ENCODE results near the gene CORO1C.
A peak's percentile ranks its signal among the peaks of the same experiment; 100 is the strongest.
"Not testable (repeated sequence)": the region's sequence is repeated elsewhere in the genome, so short reads cannot be mapped to it uniquely, and the experiment has no call there.

Gene CORO1C

DNA sequence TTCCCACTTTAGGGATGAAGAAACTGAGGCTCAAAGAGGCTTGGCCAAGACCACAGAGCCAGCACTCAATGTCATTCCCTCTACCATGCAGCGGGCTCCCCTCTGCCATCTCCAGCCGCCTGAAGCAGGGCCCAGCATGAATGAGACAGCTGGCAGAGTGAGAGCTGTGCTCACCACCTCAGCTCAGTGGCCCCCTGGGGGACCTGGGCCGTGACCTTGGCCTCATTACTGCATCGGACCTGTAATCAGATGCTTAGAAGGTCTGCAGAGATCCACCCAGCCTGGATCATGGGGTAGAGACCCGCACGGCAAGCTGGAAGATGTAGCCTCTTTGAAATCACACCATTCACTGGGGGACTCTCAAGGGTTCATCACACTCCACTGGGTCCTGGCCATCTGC, 22.7 kb upstream of the CORO1C start:
- DNase-seq (ENCODE audit: low spot score): no peak

- no peak for DNase-seq (ENCODE audit: low spot score)
Observed at GRCh38 chr12:108752387-108752786, 21.1 kb upstream of the CORO1C start.

- DNase-seq (ENCODE audit: low spot score): peak; percentile 62
Observed at GRCh38 chr12:108751821-108752220, 20.5 kb upstream of the CORO1C start.

- DNase-seq (ENCODE audit: low spot score): not testable (repeated sequence)
Observed at GRCh38 chr12:108751003-108751402, 19.7 kb upstream of the CORO1C start.

- peak; percentile 63 for DNase-seq (ENCODE audit: low spot score)
Observed at GRCh38 chr12:108750526-108750925, 19.2 kb upstream of the CORO1C start.

- DNase-seq (ENCODE audit: low spot score): no peak
Observed at GRCh38 chr12:108747563-108747962, 16.2 kb upstream of the CORO1C start.

- DNase-seq (ENCODE audit: low spot score): no peak
Observed at GRCh38 chr12:108745641-108746040, 14.3 kb upstream of the CORO1C start.

- DNase-seq (ENCODE audit: low spot score): no peak
Observed at GRCh38 chr12:108744021-108744897, 12.9 kb upstream of the CORO1C start.

DNA sequence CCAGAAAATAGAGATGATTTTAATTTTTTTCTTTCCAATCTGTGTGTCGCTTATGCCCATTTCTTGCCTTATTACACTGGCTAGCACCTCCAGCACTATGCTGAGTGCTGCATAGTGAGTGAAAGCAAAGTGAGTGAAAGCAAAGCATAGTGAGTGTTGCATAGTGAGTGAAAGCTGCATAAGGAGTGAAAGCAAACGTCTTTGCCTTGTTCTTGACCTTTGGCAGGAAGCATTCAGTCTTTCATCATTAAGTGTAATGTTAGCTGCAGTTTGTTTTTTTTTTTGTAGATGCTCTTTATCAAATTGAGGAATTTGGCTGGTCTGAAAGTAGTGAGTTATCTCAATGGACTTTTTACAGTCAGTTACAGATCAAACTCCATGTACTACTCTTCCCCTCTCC, 6.9 kb upstream of the CORO1C start:
- DNase-seq (ENCODE audit: low spot score): no peak

- DNase-seq (ENCODE audit: low spot score): no peak
Observed at GRCh38 chr12:108735855-108736254, 4.5 kb upstream of the CORO1C start.

DNA sequence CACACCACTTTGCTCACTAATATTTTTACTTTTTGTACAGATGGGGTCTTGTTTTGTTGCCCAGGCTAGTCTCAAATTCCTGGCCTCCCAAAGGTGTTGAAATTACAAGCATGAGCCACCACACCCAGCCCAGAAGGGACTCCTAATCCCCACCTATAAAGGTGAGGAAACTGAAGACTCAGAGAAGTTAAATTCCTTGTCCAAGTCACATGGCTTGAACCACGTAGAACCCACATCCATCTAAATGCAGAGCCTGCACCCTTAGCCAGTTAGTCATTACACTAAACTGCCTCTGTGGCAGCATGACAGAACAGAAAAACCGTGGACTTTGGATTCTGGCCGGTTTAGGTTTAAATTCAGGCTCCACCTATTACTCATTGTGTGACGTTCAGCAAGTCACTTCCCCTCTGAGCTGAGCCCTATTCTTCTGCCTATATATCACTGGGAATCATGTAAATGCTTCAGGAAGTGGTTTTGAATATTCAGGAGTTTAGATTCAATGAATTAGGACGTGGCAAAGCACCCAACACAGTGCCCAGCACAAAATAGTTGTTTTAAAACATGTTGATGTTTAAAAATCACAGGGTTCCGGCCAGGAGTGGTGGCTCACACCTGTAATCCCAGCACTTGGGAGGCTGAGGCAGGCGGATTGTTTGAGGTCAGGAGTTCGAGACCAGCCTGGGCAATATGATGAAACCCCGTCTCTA, 3.0 kb upstream of the CORO1C start:
- DNase-seq (ENCODE audit: low spot score): peak; percentile 72

DNA sequence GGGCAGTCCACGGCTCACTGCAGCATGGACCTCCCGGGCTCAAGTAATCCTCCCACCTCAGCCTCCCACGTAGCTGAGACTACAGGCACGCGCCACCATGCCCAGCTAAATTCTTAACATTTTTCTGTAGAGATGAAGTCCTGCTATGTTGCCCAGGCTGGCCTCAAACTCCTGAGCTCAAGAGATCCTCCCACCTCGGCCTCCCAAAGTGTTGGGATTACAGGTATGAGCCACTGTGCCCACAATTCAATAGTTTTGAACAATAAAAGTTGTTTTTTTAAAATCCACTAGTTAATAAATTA, 1.9 kb upstream of the CORO1C start:
- not testable (repeated sequence) for DNase-seq (ENCODE audit: low spot score)

DNA sequence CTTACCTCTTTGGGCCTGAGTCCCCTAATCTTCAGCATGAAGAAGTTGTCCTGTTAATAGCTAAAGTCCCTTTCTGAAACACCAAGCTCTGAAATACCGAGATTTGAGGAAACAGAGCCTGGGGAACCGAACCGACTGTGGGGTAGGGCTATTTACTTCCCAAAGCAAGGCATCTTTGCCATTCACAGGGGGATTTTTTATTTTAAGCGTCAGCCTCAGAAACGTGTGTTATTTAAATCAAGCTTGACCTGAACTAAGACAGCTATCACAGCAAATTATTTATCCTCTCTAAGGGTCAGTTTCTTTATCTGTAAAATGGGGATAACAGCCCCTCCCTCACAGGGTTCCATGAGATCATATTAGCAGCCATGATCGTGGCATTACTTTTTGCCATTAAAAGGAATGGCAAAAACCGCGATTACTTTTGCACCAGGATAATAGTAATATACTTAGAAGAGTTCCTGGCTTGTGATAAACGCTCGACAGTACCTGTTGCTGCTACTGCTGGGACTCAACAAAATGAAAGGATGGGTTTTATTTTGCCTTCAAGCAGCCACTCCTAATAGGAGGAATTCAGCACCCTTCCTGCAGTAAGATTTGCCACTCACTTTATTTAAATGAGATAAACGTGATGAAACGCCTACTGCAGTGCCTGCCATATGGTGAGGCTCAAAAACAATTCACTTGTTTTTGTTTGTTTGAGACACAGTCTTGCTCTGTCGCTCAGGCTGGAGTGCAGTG, 1.3 kb upstream of the CORO1C start:
- no peak for DNase-seq (ENCODE audit: low spot score)

DNA sequence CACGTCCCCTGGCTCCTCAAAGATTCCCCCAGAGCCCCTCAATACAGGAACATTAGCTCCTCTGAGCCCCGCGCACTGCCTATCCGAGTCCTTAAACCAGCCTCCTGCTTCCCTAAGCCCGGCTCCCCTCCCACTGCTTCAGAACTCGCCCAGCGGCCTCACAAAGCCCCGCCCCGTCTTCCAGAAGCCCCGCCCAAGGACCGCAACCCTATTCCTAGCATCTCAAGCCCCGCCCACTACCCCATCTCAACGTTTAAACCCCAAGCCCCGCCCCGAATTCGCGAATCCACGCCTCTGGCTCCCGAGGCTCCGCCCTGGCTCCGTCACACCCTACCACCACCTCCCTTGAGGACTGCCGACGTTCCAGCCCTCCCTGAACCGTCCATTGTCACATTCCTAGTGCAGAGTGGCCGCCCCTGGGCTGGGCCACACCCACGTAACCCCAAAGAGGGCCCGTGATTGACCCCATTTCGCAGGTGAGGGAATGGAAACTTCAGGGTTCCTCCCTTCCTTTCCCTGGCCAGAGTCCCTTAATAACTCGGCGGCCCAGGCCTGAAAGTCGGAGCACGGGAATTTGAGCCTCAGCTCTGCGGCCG, 646 bp upstream of the CORO1C start:
- DNase-seq (ENCODE audit: low spot score): peak; percentile 97

- DNase-seq (ENCODE audit: low spot score): peak; percentile 65
Observed at GRCh38 chr12:108730365-108731104, 783 bp downstream of the CORO1C start.

DNA sequence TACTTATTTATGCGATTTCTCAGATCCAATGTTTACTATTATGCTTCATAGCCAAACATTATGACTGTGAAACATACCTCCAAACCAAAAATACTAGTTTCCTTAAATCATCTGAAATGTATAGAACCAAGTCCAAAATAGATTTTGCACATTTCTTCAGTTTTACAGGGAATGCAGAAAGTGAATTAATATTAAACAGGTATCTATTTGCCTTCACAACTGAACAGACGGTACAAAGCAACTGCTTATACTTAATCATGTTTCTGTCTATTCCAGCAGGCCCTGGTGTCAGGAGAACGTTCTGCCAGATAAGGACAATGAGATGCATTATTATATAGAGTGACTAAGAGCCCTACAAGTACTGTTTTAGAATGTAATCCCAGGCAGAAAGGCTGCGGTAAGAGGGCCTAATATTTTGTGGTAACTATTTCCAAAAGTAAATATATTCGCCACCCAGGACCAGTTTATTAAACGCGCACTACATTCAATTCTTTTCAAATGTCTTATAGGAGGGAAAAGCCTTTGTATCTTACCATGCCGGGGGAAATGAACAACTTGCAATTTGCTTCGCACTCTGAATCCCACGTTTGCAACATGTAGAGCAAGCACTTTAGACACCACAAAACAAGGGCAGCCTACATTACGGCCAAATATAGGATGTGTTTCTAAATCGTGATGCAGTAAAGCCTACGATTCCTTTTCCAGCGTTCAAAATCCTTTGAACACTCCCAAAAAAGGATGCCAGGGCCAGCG, 1.5 kb downstream of the CORO1C start:
- DNase-seq (ENCODE audit: low spot score): no peak

DNA sequence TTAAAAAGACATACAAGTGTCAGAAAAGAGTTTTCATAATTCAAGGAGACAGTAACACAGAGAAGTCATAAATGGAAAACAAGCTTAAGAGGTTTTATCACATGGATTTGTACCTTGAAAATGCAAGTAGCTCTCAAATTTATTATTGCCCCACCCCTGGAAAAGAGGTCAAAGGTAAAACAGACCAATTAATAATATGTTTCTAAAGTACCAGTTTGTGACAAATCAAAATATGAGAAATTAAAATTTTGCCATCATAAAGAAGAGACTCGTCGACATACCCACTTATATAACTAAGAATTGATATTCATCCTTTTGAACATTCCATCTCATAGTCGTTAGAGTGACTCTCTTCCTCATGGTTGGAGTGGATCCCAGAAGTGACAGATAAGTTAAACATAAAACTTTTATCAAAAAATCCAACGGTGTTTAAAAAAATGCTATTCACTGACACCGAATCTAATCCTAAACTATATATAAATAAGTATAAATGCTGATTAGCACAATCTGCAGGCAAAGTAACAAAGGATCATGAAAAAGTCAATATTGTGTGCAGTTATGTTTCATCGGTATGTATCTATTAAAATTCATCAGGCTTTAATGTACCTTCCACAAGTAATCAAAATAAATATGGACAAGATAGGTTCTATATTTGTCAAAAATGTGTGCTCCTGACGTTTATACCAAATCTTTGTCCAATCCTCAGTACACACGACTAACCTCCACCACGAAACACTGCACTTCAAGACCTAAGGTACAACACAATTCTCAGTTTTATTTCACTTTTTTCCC, 2.3 kb downstream of the CORO1C start:
- no peak for DNase-seq (ENCODE audit: low spot score)

DNA sequence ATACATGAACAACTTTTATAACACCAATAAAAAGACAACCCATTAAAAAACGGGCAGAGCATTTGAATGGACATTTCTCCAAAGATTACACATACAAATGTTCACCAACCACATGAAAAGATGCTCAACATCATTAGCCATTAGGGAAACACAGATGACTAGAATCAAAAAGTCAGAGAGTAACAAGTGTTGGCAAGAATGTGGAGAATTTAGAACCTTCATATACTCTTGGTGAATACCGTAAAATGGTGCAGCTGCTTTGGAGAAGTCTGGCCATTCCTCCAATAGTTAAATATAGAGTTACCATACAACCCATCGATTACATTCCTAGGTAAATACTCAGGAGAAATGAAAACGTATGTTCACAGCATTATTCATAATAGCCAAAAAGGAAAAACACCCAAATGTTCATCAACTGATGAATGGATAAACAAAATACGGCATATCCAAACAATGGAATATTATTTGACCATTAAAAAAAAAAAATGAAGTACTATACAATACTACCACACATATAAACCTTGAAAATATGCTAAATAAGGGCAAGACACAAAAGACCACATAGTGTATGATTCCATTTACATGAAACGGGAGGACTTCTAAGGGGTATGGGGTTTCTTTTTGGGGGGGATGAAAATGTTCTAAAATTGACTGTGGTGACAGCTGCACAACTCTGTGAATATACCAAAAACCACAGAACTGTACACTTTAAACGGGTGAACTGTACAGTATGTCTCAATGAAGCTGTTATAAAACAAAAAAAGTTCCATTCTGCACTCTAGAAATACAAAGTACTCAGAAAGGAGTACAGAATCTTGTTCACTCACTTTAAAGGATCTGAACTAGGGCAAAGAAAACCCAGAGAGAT, 3.2 kb downstream of the CORO1C start:
- no peak for DNase-seq (ENCODE audit: low spot score)

- DNase-seq (ENCODE audit: low spot score): no peak
Observed at GRCh38 chr12:108727161-108727560, 4.2 kb downstream of the CORO1C start.

DNA sequence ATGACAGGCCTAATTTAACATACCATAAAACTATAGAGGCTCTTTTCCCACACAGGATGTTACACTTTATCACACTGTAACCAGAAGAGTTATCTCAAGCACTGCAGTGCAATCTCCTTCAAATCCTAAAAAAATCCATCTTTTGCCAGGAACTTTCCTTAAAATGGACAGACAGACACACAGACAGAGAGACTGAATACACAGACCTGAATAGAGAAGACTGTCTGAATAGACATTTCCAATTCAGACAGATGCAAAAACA, 6.5 kb downstream of the CORO1C start:
- no peak for DNase-seq (ENCODE audit: low spot score)

Data from AG20443 (cell line).